DND-41 (cell line): ENCODE data around the gene CACNA1E.

Experiments
- CTCF ChIP-seq: IDR thresholded peaks from 2 replicates; pipeline ENCODE4 v1.5.1; 2012; ENCODE audit warnings: borderline replicate concordance, low read length, moderate library complexity, mild to moderate bottlenecking; ENCODE audit not compliant: poor library complexity, severe bottlenecking; ENCODE audit errors: extremely low read depth
- EZH2 ChIP-seq: IDR thresholded peaks from 3 replicates; pipeline ENCODE4 v1.6.1; 2012; ENCODE audit warnings: borderline replicate concordance, low read depth, mild to moderate bottlenecking, moderate library complexity, low read length, inconsistent platforms; ENCODE audit not compliant: severe bottlenecking

- TF ChIP-seq CTCF: no peak
- TF ChIP-seq EZH2: no peak
Measured at GRCh38 chr1:181486098-181486420, 2.7 kb downstream of the CACNA1E start.
